HUES48 (cell line): ENCODE data around the gene EIPR1.

Source experiments
- H3K27ac ChIP-seq: one replicate; pipeline ENCODE4 v1.7.0; 2013; ENCODE audit warnings: low read depth, low read length, inconsistent platforms
- H3K27me3 ChIP-seq: 2 replicates; pipeline ENCODE4 v1.6.1; 2013; ENCODE audit warnings: mild to moderate bottlenecking, low read length; ENCODE audit not compliant: control insufficient read depth, insufficient read depth
- H3K36me3 ChIP-seq: 2 replicates; pipeline ENCODE4 v1.6.1; 2013; ENCODE audit warnings: low read length; ENCODE audit not compliant: control insufficient read depth, insufficient read depth
- H3K4me1 ChIP-seq: 2 replicates; pipeline ENCODE4 v1.6.1; 2013; ENCODE audit warnings: mild to moderate bottlenecking, low read length; ENCODE audit not compliant: control insufficient read depth, insufficient read depth
- H3K4me3 ChIP-seq: 2 replicates; pipeline ENCODE4 v1.5.1; 2013; ENCODE audit warnings: mild to moderate bottlenecking, low read depth, low read length
- H3K9ac ChIP-seq: 2 replicates; pipeline ENCODE4 v1.6.1; 2013; ENCODE audit warnings: mild to moderate bottlenecking, low read depth, low read length, moderate library complexity
- H3K9me3 ChIP-seq: 2 replicates; pipeline ENCODE4 v1.6.1; 2013; ENCODE audit warnings: low read length; ENCODE audit not compliant: control insufficient read depth, insufficient read depth

EIPR1 gene

DNA sequence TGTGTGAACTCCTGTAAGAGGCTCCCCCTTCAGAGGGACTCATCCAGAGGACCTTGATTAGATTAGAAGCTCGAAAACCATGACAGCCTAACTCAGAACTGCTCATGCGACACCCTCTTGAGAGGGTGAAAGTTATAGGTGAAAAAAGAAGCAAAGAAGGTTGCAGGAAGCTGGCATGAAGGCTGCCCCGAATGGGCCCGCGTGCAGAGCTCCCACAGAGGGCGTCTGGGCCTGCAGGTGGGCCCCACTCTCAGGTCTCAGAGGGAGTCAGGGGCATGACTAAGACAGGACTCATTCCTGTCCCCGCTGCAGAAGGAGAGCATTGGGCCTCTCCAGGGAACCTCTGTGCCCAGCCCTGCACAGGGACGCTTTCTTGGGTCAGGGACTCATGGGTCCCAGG is 235.4 kb downstream of the EIPR1 start:
- Histone ChIP-seq H3K9me3 (0 out of 2 replicates have a peak, but pooled peaks cover 6% of the 10 kb centered on the region), H3K9ac (no peak overlapping the region), H3K36me3 (no peaks in the 10 kb centered on the region), H3K27ac (no peak overlapping the region), H3K4me3 (no peak overlapping the region), H3K4me1 (no peaks in the 10 kb centered on the region), H3K27me3 (no peaks in the 10 kb centered on the region)

GRCh38 chr2:3141696-3142095 is 235.9 kb downstream of the EIPR1 start:
- no peaks in the 10 kb centered on the region for H3K4me1 ChIP-seq
- H3K27me3 ChIP-seq = no peaks in the 10 kb centered on the region
- 0 out of 2 replicates have a peak, but pooled peaks cover 6% of the 10 kb centered on the region for H3K9me3 ChIP-seq
- no peak overlapping the region for H3K4me3 ChIP-seq
- H3K27ac ChIP-seq = no peak overlapping the region
- H3K36me3 ChIP-seq = no peaks in the 10 kb centered on the region
- no peak overlapping the region for H3K9ac ChIP-seq

- H3K4me1 ChIP-seq = no peaks in the 10 kb centered on the region
- H3K27ac ChIP-seq = no peak overlapping the region
- H3K4me3 ChIP-seq = no peak overlapping the region
- H3K36me3 ChIP-seq = no peaks in the 10 kb centered on the region
- no peak overlapping the region for H3K9ac ChIP-seq
- no peaks in the 10 kb centered on the region for H3K27me3 ChIP-seq
- H3K9me3 ChIP-seq = peaks cover 12% of the 10 kb centered on the region
These were observed 237.7 kb downstream of the EIPR1 start for GRCh38 chr2:3139906-3140305.
